PC-3 (cell line): ENCODE data around the gene ZFPM1. TPM values are rescaled to one million over a fixed set of nuclear protein-coding genes. Genes with fewer than 3 reads are reported as not detected.

Experiments
- ATAC-seq: fragments of 200-7000 bp; cut with Tn5 transposase; 2 replicates; pipeline ENCODE4 v1.9.1; 2020; ENCODE audit warnings: mild to moderate bottlenecking, moderate library complexity
- BruUV-seq: library from RNA; stranded (reverse); fragments of 400-500 nt; replicated peaks from 2 replicates; lab custom pipeline; 2021; lab: Mats Ljungman, UMichigan
- CTCF ChIA-PET: fragments of 300-600 bp; sonication (Branson Sonifier 250); formaldehyde crosslinking; loops from one replicate; lab custom pipeline; 2022; ENCODE audit warnings: antibody characterized with exemption; lab: Charles Lee
- POLR2A ChIA-PET: fragments of 300-600 bp; sonication (Branson Sonifier 250); formaldehyde crosslinking; loops from one replicate; lab custom pipeline; 2022; ENCODE audit warnings: antibody characterized with exemption; ENCODE audit not compliant: unreplicated experiment; lab: Charles Lee
- DNase-seq: peaks from one replicate; pipeline ENCODE4 v3.0.0-alpha.2; 2015
- H2AFZ ChIP-seq: fragments of 300-600 bp; sonication (generic); 2 replicates; pipeline ENCODE4 v1.6.0; 2016; ENCODE audit warnings: antibody characterized with exemption, low read length
- H3F3A ChIP-seq: fragments of 300-600 bp; sonication (generic); one replicate; pipeline ENCODE4 v1.6.0; 2017; ENCODE audit warnings: antibody characterized with exemption, low read length, control low read depth, mild to moderate bottlenecking; ENCODE audit not compliant: unreplicated experiment
- H3K27ac ChIP-seq: fragments of 300-600 bp; sonication (generic); 2 replicates; pipeline ENCODE4 v1.5.1; 2016; ENCODE audit warnings: mild to moderate bottlenecking, low read length
- H3K27me3 ChIP-seq: fragments of 300-600 bp; sonication (generic); 2 replicates; pipeline ENCODE4 v1.6.1; 2016; ENCODE audit warnings: low read length, mixed read lengths
- H3K36me3 ChIP-seq: fragments of 300-600 bp; sonication (generic); 2 replicates; pipeline ENCODE4 v1.6.1; 2016; ENCODE audit warnings: low read depth, mixed run types, low read length, mixed read lengths
- H3K4me1 ChIP-seq: fragments of 300-600 bp; sonication (generic); 2 replicates; pipeline ENCODE4 v1.5.1; 2016; ENCODE audit warnings: low read length; ENCODE audit not compliant: insufficient read depth
- H3K4me2 ChIP-seq: fragments of 300-600 bp; sonication (generic); 2 replicates; pipeline ENCODE4 v1.6.0; 2016; ENCODE audit warnings: low read length
- H3K4me3 ChIP-seq: fragments of 300-600 bp; sonication (generic); 2 replicates; pipeline ENCODE4 v1.5.1; 2016; ENCODE audit warnings: mild to moderate bottlenecking, low read length, mixed read lengths
- H3K79me2 ChIP-seq: fragments of 300-600 bp; sonication (generic); 2 replicates; pipeline ENCODE4 v1.6.1; 2017; ENCODE audit warnings: low read length, mixed read lengths
- H3K9ac ChIP-seq: fragments of 300-600 bp; sonication (generic); 2 replicates; pipeline ENCODE4 v1.6.0; 2016; ENCODE audit warnings: mild to moderate bottlenecking, low read length
- H3K9me2 ChIP-seq: fragments of 300-600 bp; sonication (generic); replicated peaks from 2 replicates; pipeline ENCODE4 v1.6.1; 2016; ENCODE audit warnings: mixed run types, low read length, mixed read lengths
- H3K9me3 ChIP-seq: fragments of 300-600 bp; sonication (generic); 2 replicates; pipeline ENCODE4 v1.6.1; 2016; ENCODE audit warnings: low read length, mixed read lengths
- H4K20me1 ChIP-seq: fragments of 300-600 bp; sonication (generic); 2 replicates; pipeline ENCODE4 v1.6.1; 2016; ENCODE audit warnings: low read length, mixed read lengths
- EZH2 ChIP-seq: fragments of 300-600 bp; sonication (generic); IDR thresholded peaks from one replicate; pipeline ENCODE4 v1.6.1; 2017; ENCODE audit warnings: antibody characterized with exemption, mild to moderate bottlenecking, low read length; ENCODE audit not compliant: unreplicated experiment
- EZH2phosphoT487 ChIP-seq: fragments of 300-600 bp; sonication (generic); IDR thresholded peaks from 2 replicates; pipeline ENCODE4 v1.6.1; 2018; ENCODE audit warnings: mild to moderate bottlenecking, antibody characterized with exemption, low read length, borderline replicate concordance
- intact Hi-C: fragments of 100-400 bp; cut with micrococcal nuclease; formaldehyde crosslinking; loops from 2 replicates; pipeline ENCODE4 v1.9.0; 2023
- total RNA-seq: library from RNA; depleted of rRNA; stranded (reverse); fragments of >200 nt; gene quantifications from 2 replicates; pipeline ENCODE4 v1.2.3, GENCODE V29; 2014
- TF ChIP-seq, protein P1 (sequence below): fragments of 300-600 bp; sonication (generic); conservative IDR thresholded peaks from 2 replicates; pipeline ENCODE4 v1.5.1; 2017; ENCODE audit warnings: antibody characterized with exemption, low read depth, mild to moderate bottlenecking, low read length

The ZFPM1 gene
- total RNA-seq, 1 experiment from 2014 or later: 4.6 TPM

DNA sequence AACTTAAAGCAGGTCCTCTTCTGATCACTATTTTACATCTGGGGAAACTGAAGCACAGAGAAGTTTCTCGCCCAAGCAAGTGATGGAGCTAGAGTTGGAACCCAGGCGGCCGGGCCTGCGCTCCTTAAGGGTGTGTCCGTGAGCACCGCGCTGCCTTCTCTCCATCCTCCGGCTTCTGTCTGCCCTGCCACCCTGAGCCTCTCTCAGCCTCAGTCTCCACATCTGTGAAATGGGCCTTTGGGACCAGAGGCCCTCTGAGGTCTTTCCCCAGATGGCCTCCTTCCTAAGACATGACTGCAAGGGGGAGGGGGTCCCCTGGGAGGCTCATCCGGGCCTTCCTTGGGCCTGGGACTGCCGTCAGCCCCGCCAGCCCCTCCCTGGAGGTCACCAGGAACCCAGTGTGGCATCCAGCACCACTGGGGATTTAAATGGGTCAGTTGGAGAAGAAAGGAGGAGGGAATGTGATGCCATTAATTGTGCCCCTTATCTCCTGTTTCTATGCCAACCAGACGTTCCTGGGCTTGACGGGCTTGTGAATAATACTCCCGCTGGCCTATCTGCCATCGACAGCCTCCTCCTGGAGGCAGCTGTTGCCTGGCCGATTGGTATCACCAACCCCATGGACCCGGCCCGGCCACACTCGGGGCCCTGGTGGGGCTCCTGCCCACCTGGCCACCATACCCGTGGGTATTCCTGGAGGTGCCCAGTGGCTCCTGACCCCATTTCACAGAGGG, 5.1 kb downstream of the ZFPM1 start:
- H3K4me2 ChIP-seq: no peak overlapping the region
- no peak for ATAC-seq
- no peak overlapping the region for H2AFZ ChIP-seq
- ChIA-PET POLR2A (no interaction called here), CTCF (no interaction called here)
- no peaks in the 10 kb centered on the region for H3K27me3 ChIP-seq
- H3K36me3 ChIP-seq: no peaks in the 10 kb centered on the region
- DNase-seq: no peak
- BruUV-seq: no TSS peak
- no peak overlapping the region for H3K9ac ChIP-seq
- H3K4me1 ChIP-seq: peaks cover 11% of the 10 kb centered on the region
- H3F3A ChIP-seq: no peaks in the 10 kb centered on the region
- H3K9me3 ChIP-seq: no peaks in the 10 kb centered on the region
- H3K79me2 ChIP-seq: peaks cover 10% of the 10 kb centered on the region
- intact Hi-C loops: no loop called here
- TF ChIP-seq, protein P1, sequence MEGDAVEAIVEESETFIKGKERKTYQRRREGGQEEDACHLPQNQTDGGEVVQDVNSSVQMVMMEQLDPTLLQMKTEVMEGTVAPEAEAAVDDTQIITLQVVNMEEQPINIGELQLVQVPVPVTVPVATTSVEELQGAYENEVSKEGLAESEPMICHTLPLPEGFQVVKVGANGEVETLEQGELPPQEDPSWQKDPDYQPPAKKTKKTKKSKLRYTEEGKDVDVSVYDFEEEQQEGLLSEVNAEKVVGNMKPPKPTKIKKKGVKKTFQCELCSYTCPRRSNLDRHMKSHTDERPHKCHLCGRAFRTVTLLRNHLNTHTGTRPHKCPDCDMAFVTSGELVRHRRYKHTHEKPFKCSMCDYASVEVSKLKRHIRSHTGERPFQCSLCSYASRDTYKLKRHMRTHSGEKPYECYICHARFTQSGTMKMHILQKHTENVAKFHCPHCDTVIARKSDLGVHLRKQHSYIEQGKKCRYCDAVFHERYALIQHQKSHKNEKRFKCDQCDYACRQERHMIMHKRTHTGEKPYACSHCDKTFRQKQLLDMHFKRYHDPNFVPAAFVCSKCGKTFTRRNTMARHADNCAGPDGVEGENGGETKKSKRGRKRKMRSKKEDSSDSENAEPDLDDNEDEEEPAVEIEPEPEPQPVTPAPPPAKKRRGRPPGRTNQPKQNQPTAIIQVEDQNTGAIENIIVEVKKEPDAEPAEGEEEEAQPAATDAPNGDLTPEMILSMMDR: no peak
- no peak for TF ChIP-seq EZH2
- no peak for TF ChIP-seq EZH2phosphoT487
- no peaks in the 10 kb centered on the region for H4K20me1 ChIP-seq
- H3K9me2 ChIP-seq: no peaks in the 10 kb centered on the region
- H3K27ac ChIP-seq: no peak overlapping the region
- no peak overlapping the region for H3K4me3 ChIP-seq

DNA sequence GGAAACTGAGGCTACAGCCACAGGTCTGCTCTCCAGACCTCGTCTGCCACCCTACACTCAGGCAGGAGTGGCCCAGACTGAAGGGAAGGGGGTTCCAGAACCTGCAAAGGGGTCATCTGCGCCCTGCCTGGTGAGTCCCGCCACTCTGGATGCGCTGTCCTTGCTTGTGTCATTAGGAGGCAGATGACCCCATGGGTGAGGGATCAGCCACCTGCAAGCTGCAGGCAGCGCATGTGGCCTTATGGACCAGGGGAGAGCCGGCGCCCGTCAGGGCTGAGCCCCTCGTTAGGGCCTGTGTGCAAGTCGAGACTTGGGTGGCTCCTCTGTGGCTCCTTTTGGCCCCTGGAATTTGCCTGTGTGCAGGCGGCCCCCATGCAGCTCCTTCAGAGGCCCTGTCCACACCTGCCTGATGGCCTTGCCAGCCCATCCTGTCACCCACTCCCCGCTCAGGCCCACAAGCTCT, 5.7 kb downstream of the ZFPM1 start:
- TF ChIP-seq EZH2: no peak
- no peak for TF ChIP-seq EZH2phosphoT487
- TF ChIP-seq, protein P1: no peak
- Histone ChIP-seq H3K4me1 (peaks cover 11% of the 10 kb centered on the region), H3K9me2 (no peaks in the 10 kb centered on the region), H3F3A (no peaks in the 10 kb centered on the region), H3K36me3 (no peaks in the 10 kb centered on the region), H3K9me3 (no peaks in the 10 kb centered on the region), H3K27me3 (no peaks in the 10 kb centered on the region), H2AFZ (no peak overlapping the region), H3K79me2 (peaks cover 10% of the 10 kb centered on the region), H3K9ac (no peak overlapping the region), H3K27ac (no peak overlapping the region), H4K20me1 (no peaks in the 10 kb centered on the region), H3K4me3 (no peak overlapping the region), H3K4me2 (no peak overlapping the region)
- intact Hi-C loops: no loop called here
- ChIA-PET CTCF (no interaction called here), POLR2A (no interaction called here)
- DNase-seq (no peak), ATAC-seq (no peak)
- no TSS peak for BruUV-seq

DNA sequence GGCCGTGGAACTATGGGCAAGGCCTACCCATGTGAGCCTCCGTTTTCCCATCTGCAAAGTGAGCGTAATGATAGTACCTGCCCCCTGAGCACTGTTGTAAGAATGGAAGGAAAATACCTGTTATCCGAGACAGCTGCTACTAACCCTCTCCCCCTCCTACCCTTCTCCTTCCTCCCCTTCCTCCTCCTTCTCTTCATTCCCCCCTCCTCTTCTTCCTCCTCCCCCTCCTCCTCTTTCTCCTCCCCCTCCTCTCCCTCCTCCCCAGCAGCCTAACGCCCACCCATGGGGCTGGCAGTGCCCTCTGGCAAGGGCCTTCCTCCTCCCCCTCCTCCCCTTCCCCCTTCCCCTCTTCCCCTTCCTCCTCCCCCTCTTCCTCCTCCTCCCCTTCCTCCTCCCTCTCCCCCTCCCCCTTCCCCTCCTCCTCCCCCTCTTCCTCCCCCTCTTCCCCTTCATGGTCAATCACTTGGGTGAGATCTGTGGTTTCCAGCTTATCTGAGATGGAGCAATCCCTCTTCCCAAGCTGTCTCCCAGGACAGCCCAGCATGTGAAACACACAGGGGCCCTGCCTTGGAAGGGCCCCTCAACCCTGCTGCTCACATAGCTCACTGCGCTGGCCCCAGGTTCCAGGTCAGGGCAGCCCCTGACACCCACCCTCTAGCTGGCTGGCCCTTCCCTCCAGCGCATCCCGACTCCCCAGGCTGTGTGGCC, 6.4 kb downstream of the ZFPM1 start:
- Histone ChIP-seq H3K79me2 (peaks cover 10% of the 10 kb centered on the region), H3K4me2 (no peak overlapping the region), H3K4me1 (peaks cover 11% of the 10 kb centered on the region), H3K27me3 (no peaks in the 10 kb centered on the region), H4K20me1 (no peaks in the 10 kb centered on the region), H3K27ac (no peak overlapping the region), H3F3A (no peaks in the 10 kb centered on the region), H3K9me3 (no peaks in the 10 kb centered on the region), H3K9me2 (no peaks in the 10 kb centered on the region), H3K4me3 (no peak overlapping the region), H3K9ac (no peak overlapping the region), H2AFZ (no peak overlapping the region), H3K36me3 (no peaks in the 10 kb centered on the region)
- ATAC-seq: no peak
- no peak for DNase-seq
- no TSS peak for BruUV-seq
- POLR2A ChIA-PET: no interaction called here
- CTCF ChIA-PET: no interaction called here
- intact Hi-C loops: no loop called here
- TF ChIP-seq EZH2phosphoT487 (no peak), EZH2 (no peak)
- TF ChIP-seq, protein P1: no peak
